ENCODE data around the gene C2CD4C. TPM values are rescaled to one million over a fixed set of nuclear protein-coding genes. Genes with fewer than 3 reads are reported as not detected.

Gene C2CD4C
- total RNA-seq, 1 experiment from 2014 or later, result 0.12 TPM

GRCh38 chr19:379796-380195 lies 29.2 kb downstream of the C2CD4C start:
- H3K27me3 Mint-ChIP-seq (ENCODE audit: unreplicated experiment), result peaks cover 16% of the 10 kb centered on the region
- H3K4me3 Mint-ChIP-seq (ENCODE audit: low read depth, unreplicated experiment), result no peak overlapping the region
- no peaks in the 10 kb centered on the region for H3K4me1 Mint-ChIP-seq (ENCODE audit: low read depth, unreplicated experiment)
- BruUV-seq (replicated peaks), result no TSS peak
- TF ChIP-seq, protein P1, sequence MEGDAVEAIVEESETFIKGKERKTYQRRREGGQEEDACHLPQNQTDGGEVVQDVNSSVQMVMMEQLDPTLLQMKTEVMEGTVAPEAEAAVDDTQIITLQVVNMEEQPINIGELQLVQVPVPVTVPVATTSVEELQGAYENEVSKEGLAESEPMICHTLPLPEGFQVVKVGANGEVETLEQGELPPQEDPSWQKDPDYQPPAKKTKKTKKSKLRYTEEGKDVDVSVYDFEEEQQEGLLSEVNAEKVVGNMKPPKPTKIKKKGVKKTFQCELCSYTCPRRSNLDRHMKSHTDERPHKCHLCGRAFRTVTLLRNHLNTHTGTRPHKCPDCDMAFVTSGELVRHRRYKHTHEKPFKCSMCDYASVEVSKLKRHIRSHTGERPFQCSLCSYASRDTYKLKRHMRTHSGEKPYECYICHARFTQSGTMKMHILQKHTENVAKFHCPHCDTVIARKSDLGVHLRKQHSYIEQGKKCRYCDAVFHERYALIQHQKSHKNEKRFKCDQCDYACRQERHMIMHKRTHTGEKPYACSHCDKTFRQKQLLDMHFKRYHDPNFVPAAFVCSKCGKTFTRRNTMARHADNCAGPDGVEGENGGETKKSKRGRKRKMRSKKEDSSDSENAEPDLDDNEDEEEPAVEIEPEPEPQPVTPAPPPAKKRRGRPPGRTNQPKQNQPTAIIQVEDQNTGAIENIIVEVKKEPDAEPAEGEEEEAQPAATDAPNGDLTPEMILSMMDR (IDR thresholded peaks at IDR 0.05; ENCODE audit: unreplicated experiment), result no peak
- DNase-seq, result no peak
- peaks cover 9% of the 10 kb centered on the region for H3K36me3 Mint-ChIP-seq (ENCODE audit: insufficient read depth, unreplicated experiment)
- H3K9me3 Mint-ChIP-seq (ENCODE audit: low read depth, unreplicated experiment), result no peaks in the 10 kb centered on the region
- intact Hi-C loops (cut with micrococcal nuclease; ENCODE audit: unreplicated experiment), result no loop called here
- no peak overlapping the region for H3K27ac Mint-ChIP-seq (ENCODE audit: unreplicated experiment)
- CTCF ChIA-PET, result no interaction called here

- DNase-seq, result no peak
- Mint-ChIP-seq H3K4me1 (ENCODE audit: low read depth, unreplicated experiment) (no peaks in the 10 kb centered on the region), H3K4me3 (ENCODE audit: low read depth, unreplicated experiment) (no peak overlapping the region), H3K36me3 (ENCODE audit: insufficient read depth, unreplicated experiment) (peaks cover 9% of the 10 kb centered on the region), H3K9me3 (ENCODE audit: low read depth, unreplicated experiment) (no peaks in the 10 kb centered on the region), H3K27me3 (ENCODE audit: unreplicated experiment) (peaks cover 27% of the 10 kb centered on the region), H3K27ac (ENCODE audit: unreplicated experiment) (no peak overlapping the region)
- CTCF ChIA-PET, result no interaction called here
- intact Hi-C loops (cut with micrococcal nuclease; ENCODE audit: unreplicated experiment), result no loop called here
- BruUV-seq (replicated peaks), result no TSS peak
- TF ChIP-seq, protein P1 (IDR thresholded peaks at IDR 0.05; ENCODE audit: unreplicated experiment), result no peak
Measured at GRCh38 chr19:378706-379105, 30.2 kb downstream of the C2CD4C start.

DNA sequence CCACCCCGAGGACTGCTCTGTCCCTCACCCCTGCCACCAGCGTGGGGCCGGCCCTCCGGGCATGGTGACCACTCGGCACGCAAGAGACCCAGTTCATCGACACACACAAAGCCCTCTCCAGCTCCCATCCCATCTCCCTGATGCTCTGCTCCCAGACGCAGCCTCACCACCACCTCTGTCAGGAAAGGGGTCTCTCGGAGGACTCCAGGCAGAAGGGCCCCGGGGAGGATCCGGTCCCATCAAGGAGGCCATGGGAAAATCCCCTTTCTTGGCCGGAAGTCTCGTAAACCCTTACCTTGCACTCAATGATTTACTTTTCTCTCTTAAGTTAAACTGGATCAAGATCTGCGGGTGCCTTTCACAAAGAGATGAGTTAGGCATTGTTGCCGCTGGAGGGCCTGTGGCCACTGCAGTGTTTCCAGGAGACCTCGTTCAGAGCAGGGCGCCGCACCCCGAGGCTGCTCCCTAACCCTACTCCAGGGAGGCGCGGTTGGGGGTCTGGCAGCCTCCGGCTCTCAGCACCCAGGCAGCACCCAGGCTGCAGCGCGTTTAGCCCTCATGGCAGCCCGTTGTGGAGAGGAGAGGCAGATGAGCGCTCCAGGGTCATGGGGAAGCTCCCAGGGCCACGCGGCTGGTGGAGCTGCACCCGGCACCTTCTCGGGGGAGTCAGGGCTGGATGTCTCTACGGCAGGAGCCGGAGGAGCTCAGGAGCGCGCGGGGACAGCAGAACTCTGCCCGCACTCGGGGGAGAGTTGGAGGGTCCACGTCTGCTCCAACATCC lies 31.0 kb downstream of the C2CD4C start:
- H3K36me3 Mint-ChIP-seq (ENCODE audit: insufficient read depth, unreplicated experiment), result peaks cover 9% of the 10 kb centered on the region
- no peak for DNase-seq
- no peaks in the 10 kb centered on the region for H3K4me1 Mint-ChIP-seq (ENCODE audit: low read depth, unreplicated experiment)
- TF ChIP-seq, protein P1 (IDR thresholded peaks at IDR 0.05; ENCODE audit: unreplicated experiment), result no peak
- intact Hi-C loops (cut with micrococcal nuclease; ENCODE audit: unreplicated experiment), result no loop called here
- no peak overlapping the region for H3K27ac Mint-ChIP-seq (ENCODE audit: unreplicated experiment)
- CTCF ChIA-PET, result no interaction called here
- peaks cover 34% of the 10 kb centered on the region for H3K27me3 Mint-ChIP-seq (ENCODE audit: unreplicated experiment)
- no peaks in the 10 kb centered on the region for H3K9me3 Mint-ChIP-seq (ENCODE audit: low read depth, unreplicated experiment)
- no TSS peak for BruUV-seq (replicated peaks)
- H3K4me3 Mint-ChIP-seq (ENCODE audit: low read depth, unreplicated experiment), result no peak overlapping the region

- peaks cover 52% of the 10 kb centered on the region for H3K27me3 Mint-ChIP-seq (ENCODE audit: unreplicated experiment)
- no TSS peak for BruUV-seq (replicated peaks)
- peaks cover 9% of the 10 kb centered on the region for H3K36me3 Mint-ChIP-seq (ENCODE audit: insufficient read depth, unreplicated experiment)
- intact Hi-C loops (cut with micrococcal nuclease; ENCODE audit: unreplicated experiment), result no loop called here
- H3K4me3 Mint-ChIP-seq (ENCODE audit: low read depth, unreplicated experiment), result no peak overlapping the region
- no peak for DNase-seq
- no peak overlapping the region for H3K27ac Mint-ChIP-seq (ENCODE audit: unreplicated experiment)
- H3K9me3 Mint-ChIP-seq (ENCODE audit: low read depth, unreplicated experiment), result no peaks in the 10 kb centered on the region
- TF ChIP-seq, protein P1 (IDR thresholded peaks at IDR 0.05; ENCODE audit: unreplicated experiment), result no peak
- H3K4me1 Mint-ChIP-seq (ENCODE audit: low read depth, unreplicated experiment), result no peaks in the 10 kb centered on the region
- CTCF ChIA-PET, result no interaction called here
Measured at GRCh38 chr19:376111-376470, 32.9 kb downstream of the C2CD4C start.

Measured in Calu3 (cell line).